Coronary artery (tissue), 2 donors: Measurements from ENCODE around the gene BACH2.
"Not testable (repeated sequence)": the region's sequence is repeated elsewhere in the genome, so short reads cannot be mapped to it uniquely, and the experiment has no call there.

Experiments
- DNase-seq: peaks from one replicate; pipeline ENCODE4 v3.0.0-alpha.2; 2017; ENCODE audit warnings: low spot score
- H3K27ac ChIP-seq, 2 donors: fragments of 200-600 bp; sonication (generic); one replicate each; pipeline ENCODE4 v1.5.1; 2016 to 2019
- H3K4me3 ChIP-seq: fragments of 200-600 bp; sonication (generic); 2 replicates; pipeline ENCODE4 v1.5.1; 2016; ENCODE audit warnings: mild to moderate bottlenecking, moderate library complexity
- CTCF ChIP-seq: fragments of 200-600 bp; sonication (generic); IDR thresholded peaks from one replicate; pipeline ENCODE4 v1.5.1; 2019; ENCODE audit warnings: antibody characterized with exemption

Gene BACH2

GRCh38 chr6:89921691-89922090, 375.0 kb downstream of the BACH2 start:
- Histone ChIP-seq H3K27ac (no peak overlapping the region), H3K4me3 (no peak overlapping the region)
- DNase-seq, result no peak
- TF ChIP-seq CTCF, result no peak

GRCh38 chr6:89921197-89921596, 375.4 kb downstream of the BACH2 start:
- Histone ChIP-seq H3K27ac (no peak overlapping the region), H3K4me3 (no peak overlapping the region)
- no peak for TF ChIP-seq CTCF
- DNase-seq, result no peak

- H3K27ac ChIP-seq, result no peak overlapping the region
- no peak for TF ChIP-seq CTCF
- no peak overlapping the region for H3K4me3 ChIP-seq
- DNase-seq, result no peak
Observed at GRCh38 chr6:89917801-89918366, 378.8 kb downstream of the BACH2 start.

- H3K27ac ChIP-seq, result no peak overlapping the region
- no peak overlapping the region for H3K4me3 ChIP-seq
- no peak for TF ChIP-seq CTCF
- DNase-seq, result no peak
Observed at GRCh38 chr6:89917216-89917615, 379.4 kb downstream of the BACH2 start.

GRCh38 chr6:89916136-89916920, 380.3 kb downstream of the BACH2 start:
- no peak overlapping the region for H3K27ac ChIP-seq
- DNase-seq, result no peak
- no peak overlapping the region for H3K4me3 ChIP-seq
- no peak for TF ChIP-seq CTCF

GRCh38 chr6:89910902-89911240, 385.8 kb downstream of the BACH2 start:
- no peak for DNase-seq
- TF ChIP-seq CTCF, result no peak
- Histone ChIP-seq H3K4me3 (no peak overlapping the region), H3K27ac (no peak overlapping the region)

- not testable (repeated sequence) for H3K27ac ChIP-seq, H3K4me3 ChIP-seq, DNase-seq
Observed at GRCh38 chr6:89910001-89910901, 386.4 kb downstream of the BACH2 start.
